ENCODE results near the gene SH2D2A. TPM values are rescaled to one million over a fixed set of nuclear protein-coding genes. Genes with fewer than 3 reads are reported as not detected.

SH2D2A gene
- total RNA-seq (under 1 TPM in 1 of 2 donors, not detected in 1; 0.33 TPM), polyA plus RNA-seq (ENCODE audit: insufficient read length in 2 of 2) (under 1 TPM; 0.51 to 0.53 TPM)
- long read RNA-seq, donor 1: 0 reads
- long read RNA-seq, donor 2: 0 reads
- long read RNA-seq, donor 3: 0 reads
- long read RNA-seq, donor 4: 0 reads

GRCh38 chr1:156816561-156817328 is at the start of gene SH2D2A:
SH2D2A (minus strand) TSS chr1:156816848; CDS start chr1:156816708, 140 bp downstream.
- H3K27ac ChIP-seq (ENCODE audit: low read depth, low read length): no peak within 1 kb of the TSS
- DNase-seq (ENCODE audit: low read depth in 4 of 6, low spot score in 6 of 6): no peak
- no peak within 1 kb of the TSS for H3K4me3 ChIP-seq (ENCODE audit: low read depth, low read length)
- H3K9me3 ChIP-seq (ENCODE audit: control insufficient read depth, insufficient read depth, low read length): no peaks in the 10 kb centered on the region
- peaks cover 11% of the 10 kb centered on the region for H3K27me3 ChIP-seq (ENCODE audit: control insufficient read depth, insufficient read depth, low read length)
- peaks cover 32% of the 10 kb centered on the region for H3K4me1 ChIP-seq (ENCODE audit: control insufficient read depth, insufficient read depth, low read length)
- no peaks in the 10 kb centered on the region for H3K36me3 ChIP-seq (ENCODE audit: control insufficient read depth, insufficient read depth, low read length)
- WGBS (ENCODE audit: insufficient coverage): no CpG with 5 or more reads among the region's 10 CpGs

GRCh38 chr1:156865865-156866248 is 49.2 kb upstream of the SH2D2A start:
- DNase-seq (ENCODE audit: low read depth in 4 of 6, low spot score in 6 of 6): no peak
- no peak overlapping the region for H3K27ac ChIP-seq (ENCODE audit: low read depth, low read length)
- H3K9me3 ChIP-seq (ENCODE audit: control insufficient read depth, insufficient read depth, low read length): no peaks in the 10 kb centered on the region
- H3K27me3 ChIP-seq (ENCODE audit: control insufficient read depth, insufficient read depth, low read length): peaks cover 36% of the 10 kb centered on the region
- H3K36me3 ChIP-seq (ENCODE audit: control insufficient read depth, insufficient read depth, low read length): no peaks in the 10 kb centered on the region
- no CpG with 5 or more reads among the region's 4 CpGs for WGBS (ENCODE audit: insufficient coverage)
- no peak overlapping the region for H3K4me3 ChIP-seq (ENCODE audit: low read depth, low read length)
- H3K4me1 ChIP-seq (ENCODE audit: control insufficient read depth, insufficient read depth, low read length): peaks cover 10% of the 10 kb centered on the region

- no peak for DNase-seq (ENCODE audit: low read depth in 4 of 6, low spot score in 6 of 6)
- no peak overlapping the region for H3K27ac ChIP-seq (ENCODE audit: low read depth, low read length)
- H3K27me3 ChIP-seq (ENCODE audit: control insufficient read depth, insufficient read depth, low read length): peaks cover 41% of the 10 kb centered on the region
- H3K4me3 ChIP-seq (ENCODE audit: low read depth, low read length): no peak overlapping the region
- peaks cover 14% of the 10 kb centered on the region for H3K4me1 ChIP-seq (ENCODE audit: control insufficient read depth, insufficient read depth, low read length)
- H3K36me3 ChIP-seq (ENCODE audit: control insufficient read depth, insufficient read depth, low read length): no peaks in the 10 kb centered on the region
- WGBS (ENCODE audit: insufficient coverage): 75% methylated on average over 6 of the region's 9 CpGs
- H3K9me3 ChIP-seq (ENCODE audit: control insufficient read depth, insufficient read depth, low read length): no peaks in the 10 kb centered on the region
Observed at GRCh38 chr1:156865258-156865657, 48.6 kb upstream of the SH2D2A start.

- Histone ChIP-seq H3K4me1 (ENCODE audit: control insufficient read depth, insufficient read depth, low read length) (peaks cover 19% of the 10 kb centered on the region), H3K4me3 (ENCODE audit: low read depth, low read length) (no peak overlapping the region), H3K27ac (ENCODE audit: low read depth, low read length) (no peak overlapping the region), H3K9me3 (ENCODE audit: control insufficient read depth, insufficient read depth, low read length) (no peaks in the 10 kb centered on the region), H3K27me3 (ENCODE audit: control insufficient read depth, insufficient read depth, low read length) (peaks cover 46% of the 10 kb centered on the region), H3K36me3 (ENCODE audit: control insufficient read depth, insufficient read depth, low read length) (no peaks in the 10 kb centered on the region)
- no peak for DNase-seq (ENCODE audit: low read depth in 4 of 6, low spot score in 6 of 6)
- 80% methylated on average over 4 of the region's 4 CpGs for WGBS (ENCODE audit: insufficient coverage)
Observed at GRCh38 chr1:156864796-156865195, 48.1 kb upstream of the SH2D2A start.

DNA sequence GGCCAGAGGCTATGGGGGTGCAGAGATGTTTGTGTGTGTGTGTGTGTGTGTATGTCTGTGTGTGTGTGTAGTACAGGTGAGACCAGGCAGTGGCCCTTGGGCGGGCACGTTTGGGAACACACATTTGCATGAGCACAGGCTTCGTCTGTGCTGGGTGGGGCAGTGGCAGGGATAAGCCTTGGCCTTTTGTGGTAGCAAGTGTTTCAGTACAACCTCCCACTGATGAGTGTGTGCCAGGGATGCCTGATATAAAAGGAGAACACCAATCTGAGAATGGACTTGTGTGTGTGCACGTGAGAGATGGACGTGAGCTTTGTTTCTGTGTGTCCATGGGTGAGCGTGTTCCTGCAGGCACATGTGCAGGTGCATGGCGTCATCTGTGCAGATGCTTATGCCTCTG is 47.0 kb upstream of the SH2D2A start:
- WGBS (ENCODE audit: insufficient coverage): 78% methylated on average over 7 of the region's 7 CpGs
- Histone ChIP-seq H3K4me3 (ENCODE audit: low read depth, low read length) (no peak overlapping the region), H3K27me3 (ENCODE audit: control insufficient read depth, insufficient read depth, low read length) (peaks cover 57% of the 10 kb centered on the region), H3K9me3 (ENCODE audit: control insufficient read depth, insufficient read depth, low read length) (no peaks in the 10 kb centered on the region), H3K36me3 (ENCODE audit: control insufficient read depth, insufficient read depth, low read length) (no peaks in the 10 kb centered on the region), H3K27ac (ENCODE audit: low read depth, low read length) (no peak overlapping the region), H3K4me1 (ENCODE audit: control insufficient read depth, insufficient read depth, low read length) (peaks cover 30% of the 10 kb centered on the region)
- no peak for DNase-seq (ENCODE audit: low read depth in 4 of 6, low spot score in 6 of 6)

GRCh38 chr1:156862997-156863599 is 46.5 kb upstream of the SH2D2A start:
- WGBS (ENCODE audit: insufficient coverage): 57% methylated on average over 8 of the region's 10 CpGs
- Histone ChIP-seq H3K27ac (ENCODE audit: low read depth, low read length) (no peak overlapping the region), H3K4me1 (ENCODE audit: control insufficient read depth, insufficient read depth, low read length) (peaks cover 35% of the 10 kb centered on the region), H3K36me3 (ENCODE audit: control insufficient read depth, insufficient read depth, low read length) (no peaks in the 10 kb centered on the region), H3K4me3 (ENCODE audit: low read depth, low read length) (no peak overlapping the region), H3K27me3 (ENCODE audit: control insufficient read depth, insufficient read depth, low read length) (peaks cover 63% of the 10 kb centered on the region), H3K9me3 (ENCODE audit: control insufficient read depth, insufficient read depth, low read length) (no peaks in the 10 kb centered on the region)
- DNase-seq (ENCODE audit: low read depth in 4 of 6, low spot score in 6 of 6): no peak

DNA sequence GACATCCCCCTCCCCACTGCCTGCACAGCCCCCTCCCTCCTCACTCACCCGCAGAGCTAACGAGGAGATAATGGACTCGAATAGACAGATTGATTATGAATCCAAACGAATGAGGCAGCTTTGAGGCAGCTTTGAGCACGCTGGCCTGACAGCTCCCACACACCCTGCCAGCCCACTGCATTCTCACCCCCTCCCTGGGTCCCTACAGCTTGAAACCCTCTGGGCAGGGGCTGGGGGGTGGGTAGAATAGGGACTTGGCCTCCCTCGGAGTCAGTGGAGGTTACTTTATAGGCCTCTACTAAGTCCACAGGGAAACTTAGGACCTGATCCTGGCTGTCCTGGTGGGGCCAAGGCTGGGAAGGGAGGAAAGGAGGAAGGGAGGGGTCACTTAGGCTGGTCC is 45.9 kb upstream of the SH2D2A start:
- Histone ChIP-seq H3K9me3 (ENCODE audit: control insufficient read depth, insufficient read depth, low read length) (no peaks in the 10 kb centered on the region), H3K4me3 (ENCODE audit: low read depth, low read length) (no peak overlapping the region), H3K27me3 (ENCODE audit: control insufficient read depth, insufficient read depth, low read length) (peaks cover 68% of the 10 kb centered on the region), H3K36me3 (ENCODE audit: control insufficient read depth, insufficient read depth, low read length) (no peaks in the 10 kb centered on the region), H3K4me1 (ENCODE audit: control insufficient read depth, insufficient read depth, low read length) (peaks cover 35% of the 10 kb centered on the region), H3K27ac (ENCODE audit: low read depth, low read length) (no peak overlapping the region)
- WGBS (ENCODE audit: insufficient coverage): 79% methylated on average over 4 of the region's 6 CpGs
- no peak for DNase-seq (ENCODE audit: low read depth in 4 of 6, low spot score in 6 of 6)

GRCh38 chr1:156860628-156861423 is 44.2 kb upstream of the SH2D2A start, which contains the start of gene NTRK1:
NTRK1 (plus strand) TSS chr1:156860865; CDS start chr1:156860935, 70 bp downstream.
- peak within 1 kb of the TSS; percentile 16 for H3K4me3 ChIP-seq (ENCODE audit: low read depth, low read length)
- H3K27ac ChIP-seq (ENCODE audit: low read depth, low read length): no peak within 1 kb of the TSS
- peak in 2 of 6 donors; percentile 48 to 62 for DNase-seq (ENCODE audit: low read depth in 4 of 6, low spot score in 6 of 6)
- H3K9me3 ChIP-seq (ENCODE audit: control insufficient read depth, insufficient read depth, low read length): no peaks in the 10 kb centered on the region
- 2% methylated on average over 69 of the region's 69 CpGs for WGBS (ENCODE audit: insufficient coverage)
- peaks cover 82% of the 10 kb centered on the region for H3K27me3 ChIP-seq (ENCODE audit: control insufficient read depth, insufficient read depth, low read length)
- no peaks in the 10 kb centered on the region for H3K36me3 ChIP-seq (ENCODE audit: control insufficient read depth, insufficient read depth, low read length)
- peaks cover 31% of the 10 kb centered on the region for H3K4me1 ChIP-seq (ENCODE audit: control insufficient read depth, insufficient read depth, low read length)

- no peaks in the 10 kb centered on the region for H3K36me3 ChIP-seq (ENCODE audit: control insufficient read depth, insufficient read depth, low read length)
- H3K4me1 ChIP-seq (ENCODE audit: control insufficient read depth, insufficient read depth, low read length): peaks cover 31% of the 10 kb centered on the region
- no peaks in the 10 kb centered on the region for H3K9me3 ChIP-seq (ENCODE audit: control insufficient read depth, insufficient read depth, low read length)
- no peak overlapping the region for H3K27ac ChIP-seq (ENCODE audit: low read depth, low read length)
- WGBS (ENCODE audit: insufficient coverage): under 1% methylated on average over 35 of the region's 35 CpGs
- DNase-seq (ENCODE audit: low read depth in 4 of 6, low spot score in 6 of 6): peak in 2 of 6 donors; percentile 70 to 71
- H3K27me3 ChIP-seq (ENCODE audit: control insufficient read depth, insufficient read depth, low read length): peaks cover 79% of the 10 kb centered on the region
- peak overlapping the region; percentile 16 for H3K4me3 ChIP-seq (ENCODE audit: low read depth, low read length)
Observed at GRCh38 chr1:156860113-156860627, 43.5 kb upstream of the SH2D2A start.
